ENCODE measurements around the gene LRRC8D. TPM values are rescaled to one million over a fixed set of nuclear protein-coding genes. Genes with fewer than 3 reads are reported as not detected.

The LRRC8D gene
- total and polyA plus RNA-seq, 2 of the 4 experiments (the other 2 are of a cell fraction) = 34.1 to 35.3 TPM

GRCh38 chr1:89850844-89851415 lies 30.1 kb downstream of the LRRC8D start:
- Histone ChIP-seq H3K23ac (ENCODE audit: low read depth, low read length) (no peak overlapping the region), H3K9me3 (ENCODE audit: control insufficient read depth, insufficient read depth, low read length) (no peaks in the 10 kb centered on the region), H2AK9ac (replicated peaks; ENCODE audit: low read depth, low read length, poor library complexity) (no peak overlapping the region), H2AFZ (replicated peaks; ENCODE audit: low read length, poor library complexity) (no peak overlapping the region), H3K9me1 (ENCODE audit: insufficient read depth, low read length) (peaks cover 6% of the 10 kb centered on the region; the same call in 1 of the 2 replicates), H3K4me1 (ENCODE audit: control insufficient read depth, insufficient read depth, low read length) (peaks cover 5% of the 10 kb centered on the region; the same call in 1 of the 2 replicates), H2AK5ac (ENCODE audit: low read depth, low read length) (0 out of 2 replicates have a peak overlapping the region, but pooled peaks have one; percentile 23), H3K4me2 (ENCODE audit: low read depth, low read length) (no peak overlapping the region), H3K4me3 (ENCODE audit: insufficient read depth, low read depth, low read length) (no peak overlapping the region), H2BK5ac (ENCODE audit: low read depth, low read length, poor library complexity, severe bottlenecking) (no peak overlapping the region), H3K27me3 (ENCODE audit: control insufficient read depth, insufficient read depth, low read length) (no peaks in the 10 kb centered on the region), H3K14ac (replicated peaks; ENCODE audit: low read depth, low read length) (no peak overlapping the region), H4K91ac (ENCODE audit: insufficient read depth, low read depth, low read length) (no peak overlapping the region), H3K27ac (ENCODE audit: insufficient read depth, low read length) (no peak overlapping the region), H4K20me1 (ENCODE audit: insufficient read depth, low read length) (no peaks in the 10 kb centered on the region), H2BK15ac (ENCODE audit: low read depth, low read length) (no peak overlapping the region), H2BK20ac (ENCODE audit: low read depth, low read length) (no peak overlapping the region), H3K56ac (ENCODE audit: extremely low read depth, insufficient read depth, low read length) (no peak overlapping the region), H4K8ac (ENCODE audit: low read depth in 2 of 2, low read length in 2 of 2) (no peak overlapping the region), H3K4ac (ENCODE audit: low read depth, low read length) (no peak overlapping the region), H3K36me3 (ENCODE audit: control insufficient read depth, insufficient read depth, low read length) (peaks cover 5% of the 10 kb centered on the region; the same call in 1 of the 2 replicates), H3K18ac (ENCODE audit: low read depth, low read length) (no peak overlapping the region), H2BK120ac (ENCODE audit: low read depth, low read length) (no peak overlapping the region), H4K5ac (ENCODE audit: low read depth, low read length) (no peak overlapping the region), H3K79me1 (ENCODE audit: low read depth in 1 of 2, low read length in 2 of 2) (peaks cover 40 to 61% of the 10 kb centered on the region in 2 experiments), H3K9ac (ENCODE audit: low read depth, low read length) (no peak overlapping the region)
- ChIA-PET CTCF (no interaction called here), POLR2A (ENCODE audit: unreplicated experiment) (no interaction called here)
- intact Hi-C loops (cut with micrococcal nuclease) (no loop called here), in situ Hi-C loops (cut with MboI; ENCODE audit: low sequenced_read_pairs) (no loop called here), dilution Hi-C loops (cut with HindIII; ENCODE audit: low sequenced_read_pairs, unreplicated experiment) (no loop called here)
- DNase-seq (no peak), ATAC-seq (ENCODE audit: low read depth) (no peak)
- no TSS peak for BruUV-seq (replicated peaks)
- TF ChIP-seq NFE2L2 (IDR thresholded peaks at IDR 0.05; ENCODE audit: low read depth, low read length) = no peak
- TF ChIP-seq FOS (IDR thresholded peaks at IDR 0.05; ENCODE audit: low read depth, low read length) = no peak
- TF ChIP-seq BHLHE40 (IDR thresholded peaks at IDR 0.05; ENCODE audit: low read depth, low read length) = no peak
- TF ChIP-seq MAFK (IDR thresholded peaks at IDR 0.05; ENCODE audit: low read depth, low read length) = peak; percentile 94
- no peak for TF ChIP-seq USF2 (IDR thresholded peaks at IDR 0.05; ENCODE audit: low read depth, low read length)
- WGBS, 2 experiments (ENCODE audit: extremely low coverage in 2 of 2, insufficient read length in 1 of 2) = no CpG with 5 or more reads among the region's 4 CpGs
